Esophagus muscularis mucosa (tissue), 4 donors: ENCODE results near the gene OTX1. TPM values are rescaled to one million over a fixed set of nuclear protein-coding genes. Genes with fewer than 3 reads are reported as not detected.
"Not testable (repeated sequence)": the region's sequence is repeated elsewhere in the genome, so short reads cannot be mapped to it uniquely, and the experiment has no call there.

ENCODE experiments used
- DNase-seq: peaks from one replicate; pipeline ENCODE4 v3.0.0-alpha.2; 2017; ENCODE audit errors: extremely low spot score
- H3K27ac ChIP-seq, 4 donors: fragments of 200-600 bp; sonication (generic); replicated peaks in 1 of 4; 1 replicate in 3 of 4; 2 replicates in 1 of 4; pipeline ENCODE4 v1.5.1; 2016 to 2019; ENCODE audit warnings: mild to moderate bottlenecking in 1 of 4
- H3K27me3 ChIP-seq, 4 donors: fragments of 200-600 bp; sonication (generic); one replicate each; pipeline versions ENCODE4 v1.5.1 to v1.6.0; 2016 to 2019
- H3K36me3 ChIP-seq, 4 donors: fragments of 200-600 bp; sonication (generic); one replicate each; pipeline ENCODE4 v1.5.1; 2016 to 2019
- H3K4me1 ChIP-seq, 4 donors: fragments of 200-600 bp; sonication (generic); one replicate each; pipeline ENCODE4 v1.5.1; 2016 to 2019
- H3K4me3 ChIP-seq, 4 donors: fragments of 200-600 bp; sonication (generic); 1 replicate in 2 of 4; 2 replicates in 2 of 4; pipeline ENCODE4 v1.5.1; 2016 to 2019; ENCODE audit warnings: mild to moderate bottlenecking in 4 of 4, moderate library complexity in 1 of 4
- H3K9me3 ChIP-seq, 4 donors: fragments of 200-600 bp; sonication (generic); 1 replicate in 3 of 4; 2 replicates in 1 of 4; pipeline ENCODE4 v1.5.1; 2016 to 2019
- CTCF ChIP-seq, 3 experiments: fragments of 200-600 bp in 2 of 3; fragments of 450-650 bp in 1 of 3; sonication (generic) in 2 of 3; IDR thresholded peaks; one replicate each; pipeline ENCODE4 v1.5.1; 2017 to 2019; ENCODE audit warnings: antibody characterized with exemption in 3 of 3, mild to moderate bottlenecking in 2 of 3, moderate library complexity in 1 of 3
- EP300 ChIP-seq: sonication (generic); formaldehyde crosslinking; IDR thresholded peaks from one replicate; pipeline ENCODE4 v1.6.1; 2017; ENCODE audit warnings: antibody characterized with exemption
- POLR2A ChIP-seq: fragments of 450-650 bp; IDR thresholded peaks from one replicate; pipeline ENCODE4 v1.6.1; 2017; ENCODE audit warnings: antibody characterized with exemption, moderate library complexity, mild to moderate bottlenecking, low read depth
- POLR2AphosphoS5 ChIP-seq, 2 donors: sonication (generic); formaldehyde crosslinking; IDR thresholded peaks; one replicate each; pipeline ENCODE4 v1.6.1; 2017; ENCODE audit warnings: antibody characterized with exemption in 2 of 2
- WGBS: methylation state at CpG from one replicate; pipeline ENCODE4 v1.1.5; 2018; 5-methylcytosine and 5-hydroxymethylcytosine counted together
- intact Hi-C: fragments of 100-400 bp; cut with DNase I; formaldehyde crosslinking; loops from one replicate; pipeline ENCODE4 v1.15.1; 2023
- total RNA-seq, 4 donors: library from RNA; depleted of rRNA; stranded (reverse); fragments of >200 nt; gene quantifications; one replicate each; pipeline versions ENCODE4 v1.1.0 to v1.2.1, GENCODE V29; 2016

Gene OTX1
- total RNA-seq, 4 donors from 2014 or later = 0.26 TPM; not detected in 3

- Histone ChIP-seq H3K4me1 (no peaks in the 10 kb centered on the region), H3K27ac (no peak overlapping the region), H3K27me3 (peaks cover 0 to 9% (median 0%) of the 10 kb centered on the region in 4 donors), H3K4me3 (no peak overlapping the region), H3K9me3 (no peaks in the 10 kb centered on the region), H3K36me3 (no peaks in the 10 kb centered on the region)
- 73% methylated on average over 3 of the region's 3 CpGs for WGBS
- intact Hi-C loops = no loop called here
- no peak for TF ChIP-seq CTCF (IDR thresholded peaks at IDR 0.05)
- no peak for TF ChIP-seq POLR2AphosphoS5 (IDR thresholded peaks at IDR 0.05)
- no peak for TF ChIP-seq POLR2A
- no peak for TF ChIP-seq EP300
- no peak for DNase-seq
These were observed 23.4 kb downstream of the OTX1 start for GRCh38 chr2:63073994-63074393.

- H3K4me1 ChIP-seq, H3K36me3 ChIP-seq, H3K9me3 ChIP-seq, H3K27ac ChIP-seq, DNase-seq, H3K4me3 ChIP-seq, H3K27me3 ChIP-seq, intact Hi-C loops: not testable (repeated sequence)
- 84% methylated on average over 4 of the region's 4 CpGs for WGBS
These were observed 23.8 kb downstream of the OTX1 start for GRCh38 chr2:63074399-63074798.

- Histone ChIP-seq H3K36me3 (no peaks in the 10 kb centered on the region), H3K9me3 (no peaks in the 10 kb centered on the region), H3K4me3 (no peak overlapping the region), H3K27me3 (peaks cover 0 to 6% (median 0%) of the 10 kb centered on the region in 4 donors), H3K27ac (no peak overlapping the region), H3K4me1 (no peaks in the 10 kb centered on the region)
- no peak for DNase-seq
- intact Hi-C loops = no loop called here
- 86% methylated on average over 4 of the region's 4 CpGs for WGBS
- no peak for TF ChIP-seq EP300
- TF ChIP-seq POLR2AphosphoS5 (IDR thresholded peaks at IDR 0.05) = no peak
- no peak for TF ChIP-seq POLR2A
- TF ChIP-seq CTCF (IDR thresholded peaks at IDR 0.05) = no peak
These were observed 28.4 kb downstream of the OTX1 start for GRCh38 chr2:63078852-63079606.

GRCh38 chr2:63081404-63081803, 30.8 kb downstream of the OTX1 start:
- TF ChIP-seq POLR2A (no peak), CTCF (IDR thresholded peaks at IDR 0.05) (no peak), EP300 (no peak), POLR2AphosphoS5 (IDR thresholded peaks at IDR 0.05) (no peak)
- H3K4me3 ChIP-seq = no peak overlapping the region
- H3K36me3 ChIP-seq = no peaks in the 10 kb centered on the region
- WGBS = 73% methylated on average over 4 of the region's 4 CpGs
- DNase-seq = no peak
- peaks cover 0 to 6% (median 0%) of the 10 kb centered on the region in 4 donors for H3K27me3 ChIP-seq
- no peaks in the 10 kb centered on the region for H3K9me3 ChIP-seq
- no peaks in the 10 kb centered on the region for H3K4me1 ChIP-seq
- intact Hi-C loops = no loop called here
- H3K27ac ChIP-seq = no peak overlapping the region

- Histone ChIP-seq H3K36me3 (no peaks in the 10 kb centered on the region), H3K4me1 (no peaks in the 10 kb centered on the region), H3K4me3 (no peak overlapping the region), H3K27ac (no peak overlapping the region), H3K27me3 (no peaks in the 10 kb centered on the region), H3K9me3 (no peaks in the 10 kb centered on the region)
- WGBS = 63% methylated on average over 1 of the region's 1 CpG
- no peak for DNase-seq
- no peak for TF ChIP-seq POLR2AphosphoS5 (IDR thresholded peaks at IDR 0.05)
- no peak for TF ChIP-seq POLR2A
- no peak for TF ChIP-seq CTCF (IDR thresholded peaks at IDR 0.05)
- no peak for TF ChIP-seq EP300
- intact Hi-C loops = no loop called here
These were observed 36.1 kb downstream of the OTX1 start for GRCh38 chr2:63086687-63087086.
